ENCODE data around the gene MRPS23. TPM values are rescaled to one million over a fixed set of nuclear protein-coding genes. Genes with fewer than 3 reads are reported as not detected.

Gene MRPS23
- total RNA-seq, 1 donor from 2014 or later, result 43.2 TPM

GRCh38 chr17:57838857-57839570 is 10.8 kb downstream of the MRPS23 start:
- no peak for DNase-seq (ENCODE audit: low read depth)
- H3K36me3 ChIP-seq (ENCODE audit: control insufficient read depth, insufficient read depth, low read length), result no peaks in the 10 kb centered on the region
- H3K4me3 ChIP-seq (ENCODE audit: low read depth, low read length), result no peak overlapping the region
- no peaks in the 10 kb centered on the region for H3K27me3 ChIP-seq (ENCODE audit: control insufficient read depth, insufficient read depth, low read length)
- TF ChIP-seq, protein P1, sequence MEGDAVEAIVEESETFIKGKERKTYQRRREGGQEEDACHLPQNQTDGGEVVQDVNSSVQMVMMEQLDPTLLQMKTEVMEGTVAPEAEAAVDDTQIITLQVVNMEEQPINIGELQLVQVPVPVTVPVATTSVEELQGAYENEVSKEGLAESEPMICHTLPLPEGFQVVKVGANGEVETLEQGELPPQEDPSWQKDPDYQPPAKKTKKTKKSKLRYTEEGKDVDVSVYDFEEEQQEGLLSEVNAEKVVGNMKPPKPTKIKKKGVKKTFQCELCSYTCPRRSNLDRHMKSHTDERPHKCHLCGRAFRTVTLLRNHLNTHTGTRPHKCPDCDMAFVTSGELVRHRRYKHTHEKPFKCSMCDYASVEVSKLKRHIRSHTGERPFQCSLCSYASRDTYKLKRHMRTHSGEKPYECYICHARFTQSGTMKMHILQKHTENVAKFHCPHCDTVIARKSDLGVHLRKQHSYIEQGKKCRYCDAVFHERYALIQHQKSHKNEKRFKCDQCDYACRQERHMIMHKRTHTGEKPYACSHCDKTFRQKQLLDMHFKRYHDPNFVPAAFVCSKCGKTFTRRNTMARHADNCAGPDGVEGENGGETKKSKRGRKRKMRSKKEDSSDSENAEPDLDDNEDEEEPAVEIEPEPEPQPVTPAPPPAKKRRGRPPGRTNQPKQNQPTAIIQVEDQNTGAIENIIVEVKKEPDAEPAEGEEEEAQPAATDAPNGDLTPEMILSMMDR (IDR thresholded peaks at IDR 0.05; ENCODE audit: insufficient read depth, low read length, poor library complexity, severe bottlenecking), result no peak

GRCh38 chr17:57838453-57838852 is 11.4 kb downstream of the MRPS23 start:
- no peak for DNase-seq (ENCODE audit: low read depth)
- no peak overlapping the region for H3K4me3 ChIP-seq (ENCODE audit: low read depth, low read length)
- TF ChIP-seq, protein P1 (IDR thresholded peaks at IDR 0.05; ENCODE audit: insufficient read depth, low read length, poor library complexity, severe bottlenecking), result no peak
- H3K36me3 ChIP-seq (ENCODE audit: control insufficient read depth, insufficient read depth, low read length), result no peaks in the 10 kb centered on the region
- H3K27me3 ChIP-seq (ENCODE audit: control insufficient read depth, insufficient read depth, low read length), result no peaks in the 10 kb centered on the region

- DNase-seq (ENCODE audit: low read depth), result no peak
- H3K27me3 ChIP-seq (ENCODE audit: control insufficient read depth, insufficient read depth, low read length), result no peaks in the 10 kb centered on the region
- TF ChIP-seq, protein P1 (IDR thresholded peaks at IDR 0.05; ENCODE audit: insufficient read depth, low read length, poor library complexity, severe bottlenecking), result no peak
- no peaks in the 10 kb centered on the region for H3K36me3 ChIP-seq (ENCODE audit: control insufficient read depth, insufficient read depth, low read length)
- H3K4me3 ChIP-seq (ENCODE audit: low read depth, low read length), result no peak overlapping the region
These were observed 14.4 kb downstream of the MRPS23 start for GRCh38 chr17:57835333-57835900.

DNA sequence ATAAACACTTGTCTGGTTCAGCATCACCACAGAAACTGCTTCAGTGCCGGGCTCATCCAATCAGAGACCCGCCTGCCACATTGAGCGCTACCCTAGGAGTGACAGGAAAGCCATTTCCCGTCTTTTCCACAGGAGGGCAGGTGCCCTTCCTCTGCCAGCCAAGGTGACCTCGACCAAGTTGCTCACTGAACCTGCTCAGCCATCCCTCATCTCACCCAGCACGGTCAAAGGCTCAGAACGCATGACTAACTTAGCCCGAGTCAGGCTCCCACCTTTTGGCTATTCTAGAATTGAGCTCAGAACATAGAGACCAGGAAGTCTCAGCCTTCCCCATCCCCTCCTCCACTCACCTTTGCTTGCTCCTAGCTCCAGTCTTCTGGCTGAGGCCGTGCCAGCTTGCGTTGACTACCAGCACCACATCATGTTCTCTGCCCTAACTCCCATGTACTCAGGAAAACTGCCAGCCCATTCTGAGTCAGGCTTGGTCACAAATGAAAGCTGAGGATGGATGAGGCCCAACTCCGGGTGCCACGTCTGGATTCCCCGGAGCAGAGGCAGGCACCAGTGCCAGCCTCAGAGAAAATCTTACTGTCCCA is 15.6 kb downstream of the MRPS23 start:
- H3K4me3 ChIP-seq (ENCODE audit: low read depth, low read length), result no peak overlapping the region

DNA sequence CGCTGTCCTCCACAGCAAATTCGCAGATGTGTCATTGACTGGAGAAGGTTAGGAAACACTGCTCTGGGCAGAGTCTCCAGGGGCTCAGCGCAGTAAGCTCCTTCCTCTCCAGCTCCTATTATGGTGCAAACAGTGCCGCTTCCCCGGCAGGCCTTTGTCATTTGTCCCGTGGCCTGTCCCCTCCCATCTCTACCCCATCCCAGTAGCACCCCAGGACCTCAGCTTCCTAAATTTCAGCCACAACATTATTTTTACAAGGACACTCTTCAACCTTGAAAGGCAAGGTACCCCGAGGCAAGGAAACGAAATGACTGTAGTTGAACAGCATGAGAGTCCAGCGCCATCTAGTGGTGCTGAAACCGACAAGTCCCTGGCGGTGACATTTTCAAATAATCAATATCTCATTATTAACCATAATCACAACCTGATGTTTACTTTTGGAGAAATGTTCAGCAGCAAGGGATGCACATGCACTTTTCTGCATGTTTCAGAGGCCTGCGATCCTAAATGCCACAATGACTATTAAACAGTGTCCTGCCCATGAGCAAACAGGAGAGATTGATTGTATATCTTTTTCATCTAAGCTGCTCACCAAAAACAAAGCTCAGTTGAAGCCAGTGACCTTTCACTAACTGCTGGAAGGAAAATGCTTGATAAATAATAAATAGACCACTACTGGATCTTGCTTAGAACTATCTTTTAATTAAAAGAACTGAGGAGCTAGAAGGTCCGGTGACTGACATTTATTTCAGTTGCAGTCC is 16.5 kb downstream of the MRPS23 start:
- Histone ChIP-seq H3K36me3 (ENCODE audit: control insufficient read depth, insufficient read depth, low read length) (no peaks in the 10 kb centered on the region), H3K4me3 (ENCODE audit: low read depth, low read length) (peak overlapping the region; percentile 10), H3K27me3 (ENCODE audit: control insufficient read depth, insufficient read depth, low read length) (no peaks in the 10 kb centered on the region)
- TF ChIP-seq, protein P1 (IDR thresholded peaks at IDR 0.05; ENCODE audit: insufficient read depth, low read length, poor library complexity, severe bottlenecking), result peak; percentile 91
- peak; percentile 43 for DNase-seq (ENCODE audit: low read depth)

More for the DNA sequence above, 15.6 kb downstream of the MRPS23 start:
- no peaks in the 10 kb centered on the region for H3K27me3 ChIP-seq (ENCODE audit: control insufficient read depth, insufficient read depth, low read length)
- DNase-seq (ENCODE audit: low read depth), result peak; percentile 48
- TF ChIP-seq, protein P1 (IDR thresholded peaks at IDR 0.05; ENCODE audit: insufficient read depth, low read length, poor library complexity, severe bottlenecking), result peak; percentile 20
- no peaks in the 10 kb centered on the region for H3K36me3 ChIP-seq (ENCODE audit: control insufficient read depth, insufficient read depth, low read length)
